T-helper 22 cell (primary cell): ENCODE results near the gene TRDN.

Experiments used
- DNase-seq: peaks from one replicate; pipeline ENCODE4 v3.0.0-alpha.2; 2020; ENCODE audit warnings: low read depth

The TRDN gene

GRCh38 chr6:123168892-123169773 is 467.6 kb downstream of the TRDN start:
- DNase-seq, result no peak

- DNase-seq, result no peak
These were observed 468.3 kb downstream of the TRDN start for GRCh38 chr6:123168466-123168865.
